Myocyte (in vitro differentiated cells): ENCODE data around the gene SLC9A9. TPM values are rescaled to one million over a fixed set of nuclear protein-coding genes. Genes with fewer than 3 reads are reported as not detected.

ENCODE experiments used
- DNase-seq: peaks from one replicate; pipeline ENCODE4 v3.0.0-alpha.2; 2012; ENCODE audit warnings: low read depth
- total RNA-seq: library from RNA; depleted of rRNA; stranded (reverse); fragments of >200 nt; gene quantifications from 2 replicates; pipeline ENCODE4 v1.2.3, GENCODE V29; 2014

The SLC9A9 gene
- total RNA-seq, 1 donor from 2014 or later: 7.4 TPM

- DNase-seq: no peak
Observed at GRCh38 chr3:143263852-143264513, 584.3 kb downstream of the SLC9A9 start.

GRCh38 chr3:143261848-143262247 is 586.4 kb downstream of the SLC9A9 start:
- no peak for DNase-seq

GRCh38 chr3:143258692-143259091 is 589.6 kb downstream of the SLC9A9 start:
- no peak for DNase-seq

- no peak for DNase-seq
Observed at GRCh38 chr3:143256416-143256815, 591.9 kb downstream of the SLC9A9 start.

GRCh38 chr3:143255739-143256138 is 592.5 kb downstream of the SLC9A9 start:
- DNase-seq: no peak

- peak; percentile 89 for DNase-seq
Observed at GRCh38 chr3:143252931-143253330, 595.3 kb downstream of the SLC9A9 start.

- no peak for DNase-seq
Observed at GRCh38 chr3:143249014-143249413, 599.3 kb downstream of the SLC9A9 start.

GRCh38 chr3:143247073-143247472 is 601.2 kb downstream of the SLC9A9 start:
- DNase-seq: no peak

- no peak for DNase-seq
Observed at GRCh38 chr3:143245692-143246091, 602.6 kb downstream of the SLC9A9 start.

GRCh38 chr3:143244516-143245063 is 603.7 kb downstream of the SLC9A9 start:
- no peak for DNase-seq

- peak; percentile 61 for DNase-seq
Observed at GRCh38 chr3:143243686-143244085, 604.6 kb downstream of the SLC9A9 start.

GRCh38 chr3:143242691-143243090 is 605.6 kb downstream of the SLC9A9 start:
- DNase-seq: no peak

GRCh38 chr3:143242101-143242500 is 606.2 kb downstream of the SLC9A9 start:
- DNase-seq: peak; percentile 44

- DNase-seq: peak; percentile 54
Observed at GRCh38 chr3:143241481-143241951, 606.8 kb downstream of the SLC9A9 start.

- no peak for DNase-seq
Observed at GRCh38 chr3:143240886-143241285, 607.4 kb downstream of the SLC9A9 start.

GRCh38 chr3:143239031-143239430 is 609.2 kb downstream of the SLC9A9 start:
- DNase-seq: no peak

GRCh38 chr3:143237077-143237627 is 611.1 kb downstream of the SLC9A9 start:
- DNase-seq: no peak

- no peak for DNase-seq
Observed at GRCh38 chr3:143236226-143236964, 611.9 kb downstream of the SLC9A9 start.

- DNase-seq: no peak
Observed at GRCh38 chr3:143235614-143236204, 612.6 kb downstream of the SLC9A9 start.

- peak; percentile 64 for DNase-seq
Observed at GRCh38 chr3:143234526-143234925, 613.7 kb downstream of the SLC9A9 start.

GRCh38 chr3:143232981-143233380 is 615.3 kb downstream of the SLC9A9 start:
- DNase-seq: no peak

GRCh38 chr3:143228405-143228804 is 619.9 kb downstream of the SLC9A9 start:
- no peak for DNase-seq
